A673 (cell line): Measurements from ENCODE around the gene RAB11FIP3. TPM values are rescaled to one million over a fixed set of nuclear protein-coding genes. Genes with fewer than 3 reads are reported as not detected.

Source experiments
- BruUV-seq: library from RNA; stranded (reverse); fragments of 400-500 nt; replicated peaks from 2 replicates; lab custom pipeline; 2021; lab: Mats Ljungman, UMichigan
- CTCF ChIA-PET: fragments of 300-600 bp; sonication (Branson Sonifier 250); formaldehyde crosslinking; loops from one replicate; lab custom pipeline; 2022; ENCODE audit warnings: antibody characterized with exemption; lab: Charles Lee
- POLR2A ChIA-PET: fragments of 300-600 bp; sonication (Branson Sonifier 250); formaldehyde crosslinking; loops from one replicate; lab custom pipeline; 2022; ENCODE audit warnings: antibody characterized with exemption; ENCODE audit not compliant: low non-redundant PET; lab: Charles Lee
- DNase-seq: peaks from one replicate; pipeline ENCODE4 v3.0.0-alpha.2; 2015; ENCODE audit warnings: low spot score
- H3K27ac ChIP-seq: fragments of 200-600 bp; sonication (generic); 2 replicates; pipeline ENCODE4 v1.5.1; 2016; ENCODE audit warnings: mixed run types, low read depth, mild to moderate bottlenecking, mixed read lengths, antibody characterized with exemption, low read length; ENCODE audit not compliant: poor library complexity, severe bottlenecking
- H3K27me3 ChIP-seq: fragments of 200-600 bp; sonication (generic); replicated peaks from 2 replicates; pipeline ENCODE4 v1.6.1; 2017; ENCODE audit warnings: mixed run types, low read depth, mild to moderate bottlenecking, mixed read lengths, antibody characterized with exemption, low read length; ENCODE audit not compliant: insufficient read depth, poor library complexity
- H3K36me3 ChIP-seq: fragments of 200-600 bp; sonication (generic); 2 replicates; pipeline ENCODE4 v1.6.1; 2016; ENCODE audit warnings: mixed run types, mild to moderate bottlenecking, mixed read lengths, antibody characterized with exemption, low read length; ENCODE audit not compliant: insufficient read depth, poor library complexity, severe bottlenecking
- H3K4me1 ChIP-seq: fragments of 200-600 bp; sonication (generic); 2 replicates; pipeline ENCODE4 v1.6.1; 2017; ENCODE audit warnings: mixed run types, mild to moderate bottlenecking, mixed read lengths, antibody characterized with exemption, low read length; ENCODE audit not compliant: insufficient read depth, poor library complexity, severe bottlenecking
- H3K4me3 ChIP-seq: fragments of 200-600 bp; sonication (generic); 2 replicates; pipeline ENCODE4 v1.5.1; 2016; ENCODE audit warnings: low read depth, mixed run types, mild to moderate bottlenecking, mixed read lengths, low read length; ENCODE audit not compliant: poor library complexity, severe bottlenecking
- H3K9me3 ChIP-seq: fragments of 200-600 bp; sonication (generic); 2 replicates; pipeline ENCODE4 v1.6.1; 2016; ENCODE audit warnings: mixed run types, low read depth, mild to moderate bottlenecking, mixed read lengths, antibody characterized with exemption, low read length; ENCODE audit not compliant: poor library complexity, severe bottlenecking
- EZH2 ChIP-seq: fragments of 200-600 bp; sonication (generic); IDR thresholded peaks from 2 replicates; pipeline ENCODE4 v1.6.1; 2017; ENCODE audit warnings: borderline replicate concordance, low read depth, mild to moderate bottlenecking, mixed read lengths, antibody characterized with exemption, low read length; ENCODE audit not compliant: poor library complexity, severe bottlenecking
- intact Hi-C: fragments of 100-400 bp; cut with micrococcal nuclease; formaldehyde crosslinking; loops from one replicate; pipeline ENCODE4 v1.10.0; 2022; ENCODE audit not compliant: unreplicated experiment
- total RNA-seq: library from RNA; stranded (reverse); gene quantifications from 2 replicates; pipeline ENCODE4 v1.2.3, GENCODE V29; 2021
- TF ChIP-seq, protein P1 (sequence below): fragments of 300-800, 200-600 bp; sonication (generic); conservative IDR thresholded peaks from 2 replicates; pipeline ENCODE4 v1.5.1; 2017; ENCODE audit warnings: low read depth, mild to moderate bottlenecking, antibody characterized with exemption, low read length, moderate library complexity, mixed read lengths

The RAB11FIP3 gene
- total RNA-seq, 1 experiment from 2014 or later, result 44.8 TPM

GRCh38 chr16:397736-398332, 27.6 kb upstream of the RAB11FIP3 start:
- intact Hi-C loops, result no loop called here
- POLR2A ChIA-PET, result no interaction called here
- CTCF ChIA-PET, result no interaction called here
- peak overlapping the region; percentile 43 for H3K27ac ChIP-seq
- peaks cover 17% of the 10 kb centered on the region for H3K4me1 ChIP-seq
- H3K4me3 ChIP-seq, result peak overlapping the region; percentile 69
- no peaks in the 10 kb centered on the region for H3K27me3 ChIP-seq
- peaks cover 21% of the 10 kb centered on the region for H3K36me3 ChIP-seq
- BruUV-seq, result no TSS peak
- H3K9me3 ChIP-seq, result no peaks in the 10 kb centered on the region
- TF ChIP-seq, protein P1, sequence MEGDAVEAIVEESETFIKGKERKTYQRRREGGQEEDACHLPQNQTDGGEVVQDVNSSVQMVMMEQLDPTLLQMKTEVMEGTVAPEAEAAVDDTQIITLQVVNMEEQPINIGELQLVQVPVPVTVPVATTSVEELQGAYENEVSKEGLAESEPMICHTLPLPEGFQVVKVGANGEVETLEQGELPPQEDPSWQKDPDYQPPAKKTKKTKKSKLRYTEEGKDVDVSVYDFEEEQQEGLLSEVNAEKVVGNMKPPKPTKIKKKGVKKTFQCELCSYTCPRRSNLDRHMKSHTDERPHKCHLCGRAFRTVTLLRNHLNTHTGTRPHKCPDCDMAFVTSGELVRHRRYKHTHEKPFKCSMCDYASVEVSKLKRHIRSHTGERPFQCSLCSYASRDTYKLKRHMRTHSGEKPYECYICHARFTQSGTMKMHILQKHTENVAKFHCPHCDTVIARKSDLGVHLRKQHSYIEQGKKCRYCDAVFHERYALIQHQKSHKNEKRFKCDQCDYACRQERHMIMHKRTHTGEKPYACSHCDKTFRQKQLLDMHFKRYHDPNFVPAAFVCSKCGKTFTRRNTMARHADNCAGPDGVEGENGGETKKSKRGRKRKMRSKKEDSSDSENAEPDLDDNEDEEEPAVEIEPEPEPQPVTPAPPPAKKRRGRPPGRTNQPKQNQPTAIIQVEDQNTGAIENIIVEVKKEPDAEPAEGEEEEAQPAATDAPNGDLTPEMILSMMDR, result peak; percentile 40; the same call in 1 of the 2 replicates
- TF ChIP-seq EZH2, result no peak
- peak; percentile 83 for DNase-seq

- intact Hi-C loops, result no loop called here
- Histone ChIP-seq H3K4me3 (no peak overlapping the region), H3K9me3 (no peaks in the 10 kb centered on the region), H3K27me3 (no peaks in the 10 kb centered on the region), H3K4me1 (peaks cover 17% of the 10 kb centered on the region), H3K27ac (peak overlapping the region; percentile 43), H3K36me3 (peaks cover 21% of the 10 kb centered on the region)
- TF ChIP-seq, protein P1, result no peak
- TF ChIP-seq EZH2, result no peak
- CTCF ChIA-PET, result no interaction called here
- POLR2A ChIA-PET, result no interaction called here
- BruUV-seq, result no TSS peak
- no peak for DNase-seq
These were observed 26.7 kb upstream of the RAB11FIP3 start for GRCh38 chr16:398561-399339.

GRCh38 chr16:399340-400019, 26.0 kb upstream of the RAB11FIP3 start:
- H3K36me3 ChIP-seq, result peaks cover 21% of the 10 kb centered on the region
- peak overlapping the region; percentile 23 for H3K27ac ChIP-seq
- no peaks in the 10 kb centered on the region for H3K27me3 ChIP-seq
- CTCF ChIA-PET, result no interaction called here
- H3K4me3 ChIP-seq, result no peak overlapping the region
- no peak for DNase-seq
- intact Hi-C loops, result loop anchor here (5.0 kb wide), 2 partner anchors 88 to 128 kb away; partner anchors contain the start of gene CAPN15
- POLR2A ChIA-PET, result no interaction called here
- H3K4me1 ChIP-seq, result peaks cover 17% of the 10 kb centered on the region
- TF ChIP-seq EZH2, result no peak
- TF ChIP-seq, protein P1, result no peak
- no TSS peak for BruUV-seq
- H3K9me3 ChIP-seq, result no peaks in the 10 kb centered on the region
